Measurements from ENCODE around the gene NR2C2.

Gene NR2C2

DNA sequence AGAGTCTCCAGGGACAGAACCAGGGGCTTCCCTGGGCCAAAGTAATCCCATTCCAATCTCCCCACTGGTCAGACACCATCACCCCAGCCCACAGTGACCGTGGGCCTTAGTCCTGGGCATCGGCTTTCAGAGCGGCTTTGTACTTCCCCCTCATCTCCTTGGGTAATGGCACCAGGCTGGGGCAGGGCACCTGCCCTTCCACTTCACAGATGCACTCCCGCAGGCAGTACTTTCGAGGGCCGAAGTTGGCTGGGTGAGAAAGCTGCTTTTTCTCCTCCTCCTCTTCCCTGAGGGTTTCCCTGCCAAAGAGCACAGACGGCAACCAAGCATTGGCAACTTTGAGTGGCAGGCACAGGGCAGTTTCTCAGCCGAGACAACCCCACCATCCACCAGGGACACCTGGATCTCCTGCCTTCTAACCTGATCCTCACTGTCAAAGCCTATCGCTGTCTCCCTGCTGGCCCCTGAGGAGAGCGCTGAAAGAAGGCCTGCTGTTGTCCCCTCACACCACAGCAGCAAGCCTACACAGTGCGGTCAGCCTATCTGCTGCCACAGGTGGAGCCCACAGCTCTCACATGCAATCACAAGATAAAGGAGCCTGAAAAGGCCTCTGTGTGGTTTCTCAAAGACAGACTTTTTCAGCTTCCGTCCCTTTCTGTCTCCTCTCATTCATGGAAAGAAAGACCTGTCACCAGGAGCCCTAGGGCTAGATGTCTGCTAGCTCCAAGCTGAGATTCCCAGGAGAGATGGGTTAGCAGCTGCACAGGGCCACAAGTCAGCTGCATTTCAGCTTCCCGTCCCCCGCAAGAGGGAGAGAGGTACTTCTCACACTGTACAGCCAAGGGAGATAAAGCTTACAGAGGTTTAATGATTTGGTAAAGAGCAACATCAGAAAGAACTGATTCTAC, 105.2 kb downstream of the NR2C2 start:
- no peak overlapping the region for H3K4me3 ChIP-seq
- H3K27ac ChIP-seq: peak overlapping the region in 2 of 21 experiments; percentile 29 to 38

DNA sequence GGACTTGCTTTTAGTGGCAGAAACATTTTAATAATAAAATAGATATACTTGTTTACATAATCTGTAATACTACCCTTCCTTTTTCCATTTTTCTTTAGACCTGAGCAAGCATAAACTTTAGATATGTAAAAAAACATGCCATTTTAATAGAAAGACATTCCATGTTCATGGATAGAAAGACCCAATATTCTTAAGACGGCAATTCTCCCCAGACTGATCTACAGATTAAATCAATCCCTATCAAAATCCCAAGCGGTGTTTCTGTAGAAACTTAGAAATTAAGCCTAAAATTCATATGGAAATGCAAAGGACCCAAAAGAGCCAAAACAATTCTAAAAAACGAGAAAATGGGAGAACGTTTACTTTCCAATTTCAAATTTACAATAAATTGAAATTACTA, 106.2 kb downstream of the NR2C2 start:
- no peak overlapping the region for H3K4me3 ChIP-seq

GRCh38 chr3:15055019-15055557, 107.7 kb downstream of the NR2C2 start:
- Histone ChIP-seq H3K27ac (no peak overlapping the region), H3K4me3 (no peak overlapping the region)

More for the DNA sequence above, 106.2 kb downstream of the NR2C2 start:
- H3K27ac ChIP-seq: no peak overlapping the region

GRCh38 chr3:15056676-15057404, 109.5 kb downstream of the NR2C2 start:
- H3K27ac ChIP-seq: no peak overlapping the region
- H3K4me3 ChIP-seq: no peak overlapping the region

GRCh38 chr3:15060029-15060428, 112.6 kb downstream of the NR2C2 start:
- H3K4me3 ChIP-seq: no peak overlapping the region
- no peak overlapping the region for H3K27ac ChIP-seq

DNA sequence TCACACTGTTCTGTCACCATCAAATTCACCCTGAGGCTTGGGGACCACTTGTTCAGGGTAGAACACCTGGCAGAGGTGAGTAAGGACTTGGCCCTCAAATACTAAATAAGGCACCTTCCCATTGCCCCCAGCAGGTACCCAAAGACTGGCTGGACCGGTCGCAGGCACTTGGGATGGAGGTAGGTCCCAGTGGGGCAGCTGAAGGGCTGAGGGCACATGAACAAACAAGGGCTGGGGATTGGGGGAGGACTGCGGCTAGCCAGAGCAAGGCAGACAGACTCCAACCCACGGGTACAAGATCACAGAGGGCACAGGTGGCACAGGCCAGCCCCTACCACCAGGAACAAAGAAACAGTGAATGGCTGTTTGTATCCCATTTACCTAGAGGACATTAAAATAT, 115.9 kb downstream of the NR2C2 start:
- Histone ChIP-seq H3K27ac (peak overlapping the region in 1 of 21 experiments; percentile 91), H3K4me3 (peak overlapping the region in 1 of 7 experiments; percentile 93)

- Histone ChIP-seq H3K27ac (peak overlapping the region in 11 of 21 experiments; percentile 83 to 96 (median 90)), H3K4me3 (peak overlapping the region; percentile 78 to 96 (median 92))
Measured at GRCh38 chr3:15063656-15064286, 116.4 kb downstream of the NR2C2 start.

DNA sequence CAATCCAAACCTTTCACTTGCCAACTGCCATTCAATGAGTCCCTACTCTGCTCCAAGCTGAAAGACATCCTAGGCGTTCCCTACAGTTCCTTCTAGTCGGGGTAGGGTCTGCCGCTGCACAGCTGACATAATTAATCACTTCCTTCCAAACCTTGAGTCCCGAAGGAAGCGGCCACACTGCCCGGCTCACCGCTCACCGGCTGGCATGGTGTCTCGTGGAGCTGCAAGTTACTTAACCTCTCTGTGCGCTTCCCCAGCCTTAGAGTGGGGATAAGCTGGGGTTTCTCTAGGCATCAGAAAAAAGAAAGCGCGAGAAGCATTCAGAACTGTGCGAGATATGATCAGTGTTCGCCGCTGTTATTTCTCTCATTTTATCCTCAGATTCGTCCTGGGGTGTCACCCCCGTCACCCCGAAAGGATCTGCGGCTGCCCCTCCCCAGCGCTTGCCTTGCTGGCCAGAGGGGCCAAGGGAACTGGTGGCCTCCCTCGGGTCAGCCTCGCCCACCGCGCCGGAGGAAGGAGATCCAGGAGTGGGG, 117.0 kb downstream of the NR2C2 start:
- Histone ChIP-seq H3K27ac (peak overlapping the region; percentile 47 to 96 (median 89)), H3K4me3 (peak overlapping the region; percentile 78 to 96 (median 92))

- H3K27ac ChIP-seq: peak within 1 kb of the TSS; percentile 47 to 96 (median 89)
- peak within 1 kb of the TSS; percentile 78 to 96 (median 92) for H3K4me3 ChIP-seq
Measured at GRCh38 chr3:15064835-15065549, 117.6 kb downstream of the NR2C2 start, which contains the start of gene MRPS25. Gene MRPS25 (minus strand): TSS chr3:15065315. CDS start chr3:15065194, 121 bp downstream.

- Histone ChIP-seq H3K27ac (peak overlapping the region in 13 of 21 experiments; percentile 13 to 95 (median 86)), H3K4me3 (peak overlapping the region; percentile 78 to 96 (median 92))
Measured at GRCh38 chr3:15065550-15066007, 118.2 kb downstream of the NR2C2 start.

DNA sequence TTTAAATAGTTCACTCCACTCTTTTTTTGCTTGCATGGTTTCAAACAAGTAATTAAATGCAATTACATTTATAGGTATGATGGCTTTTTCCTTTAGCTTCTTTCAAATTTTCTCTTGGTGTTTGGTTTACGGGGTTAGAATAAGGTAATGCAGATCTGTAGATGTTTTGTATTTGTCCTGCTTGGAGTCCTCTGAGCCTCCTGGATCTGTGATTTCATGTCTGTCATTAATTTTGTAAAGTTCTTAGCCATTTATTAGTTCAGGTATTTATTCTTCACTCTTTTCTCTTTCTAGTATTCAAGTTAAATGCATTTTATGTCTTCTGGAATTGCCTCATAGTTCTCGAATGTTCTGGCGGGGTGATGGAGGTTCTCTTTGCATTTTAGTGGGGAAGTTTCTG, 119.1 kb downstream of the NR2C2 start:
- Histone ChIP-seq H3K27ac (no peak overlapping the region), H3K4me3 (no peak overlapping the region)

- H3K4me3 ChIP-seq: no peak overlapping the region
- no peak overlapping the region for H3K27ac ChIP-seq
Measured at GRCh38 chr3:15069441-15069840, 122.1 kb downstream of the NR2C2 start.

DNA sequence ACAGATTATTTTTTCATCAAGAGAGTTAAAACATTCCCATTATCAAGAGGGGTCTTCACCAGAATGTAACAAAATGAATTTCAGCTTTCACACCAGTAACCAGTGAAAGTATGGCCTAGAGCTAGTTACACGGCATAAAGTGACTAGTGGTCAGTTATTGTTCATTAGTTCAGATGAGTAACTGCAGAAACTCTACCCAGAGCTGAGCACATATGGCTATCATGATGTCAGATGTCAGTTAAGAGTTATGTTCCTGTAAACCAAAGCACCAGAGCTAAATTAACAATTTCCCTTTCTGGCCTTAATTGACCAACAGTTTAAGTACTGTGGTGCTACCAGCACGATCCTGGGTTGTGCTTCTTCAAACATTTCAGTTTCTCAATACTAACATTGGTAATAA, 124.3 kb downstream of the NR2C2 start:
- Histone ChIP-seq H3K4me3 (no peak overlapping the region), H3K27ac (no peak overlapping the region)

GRCh38 chr3:15074500-15074899, 127.1 kb downstream of the NR2C2 start:
- no peak overlapping the region for H3K4me3 ChIP-seq
- H3K27ac ChIP-seq: no peak overlapping the region

DNA sequence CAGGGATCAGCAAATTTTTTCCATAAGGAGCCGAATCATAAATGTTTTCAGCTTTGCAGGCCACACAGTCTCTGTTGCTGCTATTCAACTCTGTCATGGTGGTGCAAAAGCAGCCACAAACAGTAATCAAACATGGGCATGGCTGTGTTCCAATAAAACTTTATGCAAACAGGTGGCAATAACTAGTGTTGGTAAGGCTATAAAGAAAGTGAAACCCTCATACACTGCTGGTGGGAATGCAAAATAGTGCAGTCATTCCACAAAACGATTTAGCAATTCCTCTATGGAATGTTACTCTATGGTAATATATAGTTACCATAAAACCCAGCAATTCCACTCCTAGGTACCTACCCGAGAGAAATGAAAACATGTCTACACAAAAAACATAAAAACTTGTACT, 131.7 kb downstream of the NR2C2 start:
- H3K4me3 ChIP-seq: no peak overlapping the region
- H3K27ac ChIP-seq: no peak overlapping the region

DNA sequence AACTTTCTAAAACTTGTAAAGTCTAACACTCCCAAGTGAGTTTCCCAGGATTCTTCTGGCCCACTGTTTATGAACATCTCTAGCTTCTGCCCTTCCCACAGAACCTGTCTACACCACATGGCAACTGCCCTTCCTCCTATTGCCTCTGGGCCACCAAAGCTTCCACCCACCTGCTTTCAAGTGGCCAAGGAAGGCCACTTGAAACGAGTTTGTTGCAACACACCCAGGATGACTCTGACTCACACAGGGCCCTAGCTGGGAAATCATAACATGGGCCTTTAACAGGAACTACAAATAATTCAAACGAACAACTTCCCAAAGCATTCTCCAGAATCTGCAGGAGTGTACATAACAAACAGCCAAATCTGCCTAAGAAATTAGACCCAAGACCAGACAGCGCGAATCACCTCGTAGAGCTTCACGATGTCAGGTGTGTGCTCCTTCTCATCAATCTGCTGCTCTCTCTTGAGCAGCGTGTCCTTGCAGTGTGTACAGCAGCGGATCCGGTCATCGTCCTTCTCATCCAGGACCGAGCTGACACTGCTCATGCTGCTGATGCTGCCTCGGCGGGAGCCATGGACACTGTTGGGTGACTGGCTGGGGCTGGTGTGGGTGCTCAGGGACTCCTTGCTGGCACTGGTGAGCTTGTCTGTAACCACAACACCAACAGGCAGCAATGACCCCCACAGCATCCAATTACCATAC, 134.7 kb downstream of the NR2C2 start:
- H3K27ac ChIP-seq: peak overlapping the region in 3 of 21 experiments; percentile 13 to 27 (median 14)
- no peak overlapping the region for H3K4me3 ChIP-seq

GRCh38 chr3:15083252-15083651, 135.9 kb downstream of the NR2C2 start:
- Histone ChIP-seq H3K27ac (no peak overlapping the region), H3K4me3 (no peak overlapping the region)

DNA sequence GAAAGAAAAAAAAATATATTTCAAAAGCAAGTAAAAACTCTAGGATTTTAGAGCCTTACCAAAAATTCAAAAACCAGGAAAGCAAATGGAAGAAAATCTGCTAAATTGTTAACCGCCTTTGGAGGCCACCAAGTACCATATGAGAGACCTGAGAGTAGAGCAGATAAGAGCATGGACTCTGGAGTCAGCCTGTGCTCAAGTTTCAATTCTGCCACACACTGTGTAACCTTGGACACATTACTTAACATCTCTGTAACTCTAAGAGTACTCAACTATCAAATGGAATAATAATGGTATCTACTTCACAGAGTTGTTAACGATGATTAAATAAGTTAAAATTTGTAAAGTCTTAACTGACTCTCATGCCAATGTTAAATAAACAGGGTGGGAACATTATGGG, 138.9 kb downstream of the NR2C2 start:
- no peak overlapping the region for H3K27ac ChIP-seq
- no peak overlapping the region for H3K4me3 ChIP-seq

Data from skin epidermis (tissue), 12 donors.